HG03039 (cell line): ENCODE results near the gene SPATA33.

Experiments
- ATAC-seq: cut with Tn5 transposase; IDR thresholded peaks from one replicate; pipeline ENCODE4 v1.9.1; 2021; ENCODE audit warnings: mild to moderate bottlenecking, moderate library complexity; ENCODE audit not compliant: unreplicated experiment

Gene SPATA33

GRCh38 chr16:89657442-89658220 lies at the start of gene SPATA33, which contains the start of gene CHMP1A:
Gene SPATA33, plus strand, starts transcription at chr16:89657836. Its CDS starts 76 bp downstream, at chr16:89657912.
Gene CHMP1A, minus strand, starts transcription at chr16:89657708. Its CDS starts 120 bp downstream, at chr16:89657588.
- ATAC-seq: peak; percentile 75

GRCh38 chr16:89607937-89608740 lies 49.5 kb upstream of the SPATA33 start:
- ATAC-seq: no peak

GRCh38 chr16:89610108-89610453 lies 47.6 kb upstream of the SPATA33 start:
- ATAC-seq: no peak

- ATAC-seq: no peak
Observed at GRCh38 chr16:89612415-89613166, 45.0 kb upstream of the SPATA33 start.

DNA sequence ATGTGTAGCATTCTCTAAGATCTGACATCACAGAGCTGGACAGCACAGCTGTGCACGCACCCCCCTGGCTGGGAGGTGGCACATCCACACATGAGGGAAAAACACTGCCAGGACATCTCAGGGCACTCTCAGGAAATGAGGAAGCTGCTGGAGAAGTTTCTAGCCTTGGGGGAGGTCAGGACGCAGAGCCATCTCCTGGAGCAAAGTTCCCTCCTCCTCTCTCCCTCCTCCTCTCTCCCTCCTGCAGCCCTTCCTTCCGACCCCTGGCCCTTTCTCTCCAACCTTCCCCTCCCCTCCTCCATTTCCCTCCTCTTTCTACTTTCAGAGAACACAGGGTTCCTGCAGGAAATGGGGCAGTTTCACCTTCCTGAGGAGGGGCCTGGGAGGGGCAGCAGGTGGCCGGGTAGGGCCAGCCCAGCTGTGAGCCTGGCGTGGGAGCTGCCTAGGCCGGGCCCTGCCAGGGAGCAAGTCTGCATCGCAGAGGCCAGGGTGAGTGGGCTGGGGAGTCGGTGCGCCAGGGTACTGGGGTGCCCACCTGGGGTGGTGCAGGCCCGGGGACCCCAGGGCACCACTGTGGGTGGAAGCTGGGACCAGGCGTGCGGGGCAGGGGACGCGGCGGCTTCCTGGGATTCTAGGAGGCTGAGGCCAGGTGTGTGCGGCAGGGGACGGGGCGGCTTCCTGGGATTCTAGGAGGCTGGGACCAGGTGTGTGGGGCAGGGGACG lies 44.2 kb upstream of the SPATA33 start, which contains the start of gene DPEP1:
TSS of gene DPEP1 (plus strand) at position 412 of the 723 bp plus-strand sequence. CDS start 16,769 bp downstream, outside the sequence.
- no peak for ATAC-seq

- ATAC-seq: no peak
Observed at GRCh38 chr16:89613954-89614459, 43.6 kb upstream of the SPATA33 start.

DNA sequence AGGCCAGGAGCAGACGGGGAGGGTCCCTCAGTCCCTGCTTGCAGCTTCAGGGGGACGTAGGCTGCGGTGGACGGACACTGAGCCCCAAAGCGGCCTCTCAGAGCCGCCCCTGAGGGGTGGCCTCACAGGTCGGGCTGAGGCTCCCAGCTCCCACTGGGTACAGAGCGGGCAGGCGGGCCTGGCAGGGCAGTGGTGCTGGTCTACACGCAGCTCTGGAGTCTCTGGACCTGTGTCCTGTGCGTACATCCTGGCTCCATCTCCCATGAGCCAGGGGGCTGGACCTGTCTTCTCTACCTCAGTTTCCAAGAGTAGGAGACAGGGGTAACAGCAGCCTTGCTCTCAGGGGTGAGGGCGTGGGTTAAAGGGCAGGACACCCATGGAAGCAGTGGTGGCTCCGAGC lies 42.5 kb upstream of the SPATA33 start:
- no peak for ATAC-seq

DNA sequence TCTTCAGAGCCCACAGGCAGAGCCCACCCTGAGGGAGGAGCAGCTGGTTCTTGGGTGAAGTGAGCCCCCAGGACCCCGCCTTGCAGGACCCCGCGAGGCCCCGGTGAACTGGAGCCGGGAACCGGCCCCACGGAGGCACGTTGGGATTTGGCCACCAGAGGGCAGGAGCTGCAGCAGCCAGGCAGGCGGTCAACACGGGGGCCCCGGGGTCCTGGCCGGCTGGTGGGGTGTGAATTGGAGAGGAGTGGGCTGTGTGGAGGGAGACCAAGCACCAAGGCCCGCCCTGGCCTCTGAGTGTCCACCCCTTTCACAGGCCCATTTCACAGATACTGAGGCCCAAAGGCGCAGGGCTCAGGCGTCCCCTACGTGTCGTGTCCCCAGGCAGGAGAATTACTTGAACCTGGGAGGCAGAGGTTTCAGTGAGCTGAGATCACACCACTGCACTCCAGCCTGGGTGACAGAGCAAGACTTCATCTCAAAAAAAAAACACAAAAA lies 42.0 kb upstream of the SPATA33 start:
- ATAC-seq: no peak

DNA sequence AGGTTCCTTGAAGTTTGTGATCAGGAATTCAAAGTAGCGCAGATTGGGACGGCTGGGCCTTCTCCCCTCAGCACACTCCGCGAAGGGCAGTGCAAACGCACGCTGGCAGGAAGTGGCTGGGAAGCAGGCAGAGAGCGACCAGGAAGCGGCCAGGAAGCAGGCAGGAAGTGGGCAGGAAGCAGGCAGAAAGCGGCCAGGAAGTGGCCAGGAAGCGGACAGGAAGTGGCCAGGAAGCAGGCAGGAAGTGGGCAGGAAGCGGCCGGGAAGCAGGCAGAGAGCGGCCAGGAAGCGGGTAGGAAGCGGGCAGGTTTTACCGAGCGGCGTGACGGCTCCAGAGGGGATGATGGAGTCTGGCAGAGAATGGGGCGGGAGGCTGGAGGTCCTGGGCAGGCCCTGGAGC lies 41.0 kb upstream of the SPATA33 start:
- ATAC-seq: no peak

GRCh38 chr16:89617036-89617435 lies 40.6 kb upstream of the SPATA33 start:
- no peak for ATAC-seq

- no peak for ATAC-seq
Observed at GRCh38 chr16:89618109-89618998, 39.3 kb upstream of the SPATA33 start.

GRCh38 chr16:89619840-89620239 lies 37.8 kb upstream of the SPATA33 start:
- no peak for ATAC-seq

GRCh38 chr16:89620406-89620841 lies 37.2 kb upstream of the SPATA33 start:
- ATAC-seq: no peak

- ATAC-seq: no peak
Observed at GRCh38 chr16:89621136-89621697, 36.4 kb upstream of the SPATA33 start.

DNA sequence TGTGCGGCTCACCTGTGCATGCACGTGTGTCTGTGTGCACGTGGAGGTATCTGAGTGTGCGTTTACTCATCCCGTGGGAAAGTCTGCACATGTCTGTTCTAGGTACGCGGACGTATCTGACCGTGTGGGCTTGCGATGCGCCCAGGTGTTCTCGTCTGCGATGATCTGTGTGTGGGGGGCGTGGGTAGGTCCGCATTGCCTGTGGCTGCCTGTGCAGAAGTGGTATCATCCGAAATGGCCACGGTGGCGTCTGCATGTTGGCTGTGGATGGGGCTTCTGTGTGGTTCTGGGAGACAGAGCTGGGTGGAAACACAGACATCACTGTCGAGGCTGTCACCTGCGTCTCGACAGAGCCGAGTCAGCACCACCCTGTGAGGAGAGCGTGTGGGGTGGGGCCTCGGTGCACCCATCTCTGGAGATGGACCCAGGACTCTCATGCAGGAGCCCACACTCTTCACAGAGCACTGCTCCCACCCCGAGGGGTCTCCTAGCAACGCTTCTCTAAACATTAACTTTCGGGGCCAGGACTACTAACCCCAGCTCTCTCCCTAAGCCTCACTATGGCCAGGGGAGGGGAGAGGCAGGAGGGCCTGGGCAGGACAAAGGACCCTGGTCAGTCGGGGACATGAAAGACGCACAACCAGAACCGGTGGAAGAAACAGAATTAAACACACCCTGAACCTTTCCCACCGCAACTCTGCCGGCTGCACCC lies 35.8 kb upstream of the SPATA33 start:
- ATAC-seq: no peak

DNA sequence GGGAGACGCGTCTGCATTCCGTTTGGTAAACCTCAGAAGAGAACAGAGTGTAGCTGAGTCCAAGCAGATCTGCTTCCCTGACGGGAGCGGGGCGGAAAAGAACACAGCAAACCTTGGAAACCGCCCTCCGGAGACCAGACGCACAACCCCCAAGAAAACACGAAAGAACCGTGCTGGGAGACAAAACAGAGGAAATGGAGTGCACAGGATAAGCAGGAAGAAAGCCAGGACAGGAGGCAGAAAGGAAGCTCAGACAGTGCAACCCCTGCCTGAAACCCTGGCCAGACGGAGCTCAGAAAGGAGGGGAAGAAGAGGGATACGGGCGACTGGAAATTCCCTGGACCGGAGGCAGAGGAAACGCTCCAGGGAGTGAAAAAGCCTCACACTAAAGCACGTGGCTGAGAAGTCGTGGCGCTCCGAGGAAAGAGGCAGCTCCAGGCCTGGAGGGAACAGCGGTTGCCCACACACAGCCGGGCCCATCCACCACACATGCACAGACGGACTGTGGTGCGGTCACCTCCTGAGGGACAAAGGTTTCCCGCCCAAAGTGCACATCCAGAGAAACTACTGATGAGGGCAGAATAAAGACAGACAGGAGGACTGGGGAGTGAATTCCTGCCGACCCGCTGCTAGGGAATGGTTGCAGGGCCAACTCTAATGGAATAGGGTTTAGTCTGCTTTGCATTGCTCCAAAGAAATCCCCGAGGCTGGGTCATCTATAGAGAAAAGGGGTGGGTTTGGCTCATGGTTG lies 34.0 kb upstream of the SPATA33 start:
- ATAC-seq: no peak
